HG03039 (cell line): ENCODE measurements around the gene DTWD1.
"Not testable (repeated sequence)": the region's sequence is repeated elsewhere in the genome, so short reads cannot be mapped to it uniquely, and the experiment has no call there.

Experiments
- ATAC-seq: cut with Tn5 transposase; IDR thresholded peaks from one replicate; pipeline ENCODE4 v1.9.1; 2021; ENCODE audit warnings: mild to moderate bottlenecking, moderate library complexity; ENCODE audit not compliant: unreplicated experiment

Gene DTWD1

GRCh38 chr15:49645941-49646340, 25.1 kb downstream of the DTWD1 start:
- no peak for ATAC-seq

GRCh38 chr15:49646891-49647290, 26.0 kb downstream of the DTWD1 start:
- ATAC-seq, result no peak

- no peak for ATAC-seq
These were observed 29.1 kb downstream of the DTWD1 start for GRCh38 chr15:49649987-49650386.

GRCh38 chr15:49650676-49651075, 29.8 kb downstream of the DTWD1 start:
- no peak for ATAC-seq

- ATAC-seq, result no peak
These were observed 32.1 kb downstream of the DTWD1 start for GRCh38 chr15:49652922-49653321.

- no peak for ATAC-seq
These were observed 35.9 kb downstream of the DTWD1 start for GRCh38 chr15:49656734-49657133.

GRCh38 chr15:49664716-49665115, 43.9 kb downstream of the DTWD1 start:
- no peak for ATAC-seq

- ATAC-seq, result not testable (repeated sequence)
These were observed 45.6 kb downstream of the DTWD1 start for GRCh38 chr15:49666486-49666885.

GRCh38 chr15:49669288-49669687, 48.4 kb downstream of the DTWD1 start:
- no peak for ATAC-seq

- no peak for ATAC-seq
These were observed 53.0 kb downstream of the DTWD1 start for GRCh38 chr15:49673861-49674260.

GRCh38 chr15:49674370-49674769, 53.5 kb downstream of the DTWD1 start:
- ATAC-seq, result no peak

GRCh38 chr15:49675041-49675440, 54.2 kb downstream of the DTWD1 start:
- no peak for ATAC-seq

- ATAC-seq, result no peak
These were observed 57.8 kb downstream of the DTWD1 start for GRCh38 chr15:49678655-49679054.

GRCh38 chr15:49686599-49686998, 65.8 kb downstream of the DTWD1 start:
- no peak for ATAC-seq

- ATAC-seq, result no peak
These were observed 67.4 kb downstream of the DTWD1 start for GRCh38 chr15:49688135-49688790.

- no peak for ATAC-seq
These were observed 71.8 kb downstream of the DTWD1 start for GRCh38 chr15:49692514-49693090.

- no peak for ATAC-seq
These were observed 72.7 kb downstream of the DTWD1 start for GRCh38 chr15:49693498-49693897.

- no peak for ATAC-seq
These were observed 75.6 kb downstream of the DTWD1 start for GRCh38 chr15:49696433-49696832.

- ATAC-seq, result no peak
These were observed 76.3 kb downstream of the DTWD1 start for GRCh38 chr15:49697121-49697520.

GRCh38 chr15:49702982-49703381, 82.1 kb downstream of the DTWD1 start:
- not testable (repeated sequence) for ATAC-seq
